Activated CD4-positive, alpha-beta memory T cell treated with anti-CD3 and anti-CD28 coated beads for 36 hours (primary cell): ENCODE data around the gene RAB20. TPM values are rescaled to one million over a fixed set of nuclear protein-coding genes. Genes with fewer than 3 reads are reported as not detected.
A peak's percentile ranks its signal among the peaks of the same experiment; 100 is the strongest.

Experiments used
- CTCF ChIA-PET: fragments of 350-600 bp; sonication (Branson Sonifier 250); formaldehyde crosslinking; loops from one replicate; lab custom pipeline; 2021; ENCODE audit warnings: antibody characterized with exemption, inconsistent platforms; lab: Charles Lee
- POLR2A ChIA-PET: fragments of 350-600 bp; sonication (Branson Sonifier 250); formaldehyde crosslinking; loops from one replicate; lab custom pipeline; 2021; ENCODE audit warnings: antibody characterized with exemption; lab: Charles Lee
- DNase-seq: peaks from one replicate; pipeline ENCODE4 v3.0.0-alpha.2; 2020
- H3K27ac Mint-ChIP-seq: one replicate; pipeline ENCODE4 v1.8.0; 2021; ENCODE audit warnings: mixed read lengths
- H3K27me3 Mint-ChIP-seq: one replicate; pipeline ENCODE4 v1.8.0; 2021; ENCODE audit warnings: mixed read lengths
- H3K36me3 Mint-ChIP-seq: one replicate; pipeline ENCODE4 v1.8.0; 2021; ENCODE audit warnings: mixed read lengths
- H3K4me1 Mint-ChIP-seq: one replicate; pipeline ENCODE4 v1.8.0; 2021; ENCODE audit warnings: low read depth, mixed read lengths
- H3K4me3 Mint-ChIP-seq: one replicate; pipeline ENCODE4 v1.8.0; 2021; ENCODE audit warnings: mild to moderate bottlenecking, mixed read lengths
- H3K9me3 Mint-ChIP-seq: one replicate; pipeline ENCODE4 v1.8.0; 2021; ENCODE audit warnings: mixed read lengths
- intact Hi-C: fragments of 100-400 bp; cut with micrococcal nuclease; formaldehyde crosslinking; loops from one replicate; pipeline ENCODE4 v1.15.1; 2023
- total RNA-seq, 2 experiments: library from RNA; stranded (reverse); gene quantifications; one replicate each; pipeline ENCODE4 v1.2.3, GENCODE V29; 2021

The RAB20 gene
- total RNA-seq, 2 experiments from 2014 or later = 1.4 to 2.1 TPM

DNA sequence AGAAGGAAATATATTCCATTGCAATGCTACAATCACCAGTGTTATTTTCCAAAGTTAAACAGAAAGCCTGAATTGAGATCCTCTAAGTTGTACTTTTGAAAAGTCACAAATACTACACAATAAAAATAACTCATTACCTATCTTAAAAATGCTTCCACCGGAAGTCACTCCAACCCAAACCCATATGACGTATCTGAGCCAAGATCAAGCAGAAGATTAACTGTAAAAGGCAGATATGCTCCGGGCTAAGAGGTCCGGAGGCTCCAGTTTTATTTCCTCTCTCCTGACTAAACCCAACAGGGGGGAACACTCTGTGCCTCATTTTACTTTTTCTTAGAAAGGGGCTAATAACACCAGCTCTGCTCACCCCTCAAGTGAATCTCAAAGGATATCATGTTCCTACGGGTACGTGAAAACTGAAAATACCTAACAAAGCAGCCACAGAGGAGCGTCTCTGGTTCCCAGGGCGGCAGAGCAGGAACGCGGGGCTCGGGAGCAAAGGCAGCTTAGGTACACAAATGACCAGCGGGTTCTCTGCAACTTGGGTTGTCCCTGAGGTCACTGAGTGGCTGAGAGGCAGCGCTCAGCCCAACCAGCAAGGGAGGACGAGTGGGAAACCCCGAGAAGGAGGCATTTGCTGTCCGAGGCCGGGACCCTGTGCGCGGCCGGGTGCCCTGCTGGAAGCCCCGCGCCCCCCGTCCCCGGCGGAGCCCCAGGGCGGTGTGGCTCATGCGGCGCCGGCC, 750 bp downstream of the RAB20 start:
- Mint-ChIP-seq H3K4me1 (peaks cover 18% of the 10 kb centered on the region), H3K36me3 (no peaks in the 10 kb centered on the region), H3K27ac (no peak overlapping the region), H3K27me3 (peaks cover 4% of the 10 kb centered on the region), H3K9me3 (no peaks in the 10 kb centered on the region), H3K4me3 (peak overlapping the region; percentile 60)
- CTCF ChIA-PET = no interaction called here
- DNase-seq = peak; percentile 15
- POLR2A ChIA-PET = no interaction called here
- intact Hi-C loops = loop anchor here (5.0 kb wide), 2 partner anchors 57 to 103 kb away; partner anchors contain the start of gene NAXD

DNA sequence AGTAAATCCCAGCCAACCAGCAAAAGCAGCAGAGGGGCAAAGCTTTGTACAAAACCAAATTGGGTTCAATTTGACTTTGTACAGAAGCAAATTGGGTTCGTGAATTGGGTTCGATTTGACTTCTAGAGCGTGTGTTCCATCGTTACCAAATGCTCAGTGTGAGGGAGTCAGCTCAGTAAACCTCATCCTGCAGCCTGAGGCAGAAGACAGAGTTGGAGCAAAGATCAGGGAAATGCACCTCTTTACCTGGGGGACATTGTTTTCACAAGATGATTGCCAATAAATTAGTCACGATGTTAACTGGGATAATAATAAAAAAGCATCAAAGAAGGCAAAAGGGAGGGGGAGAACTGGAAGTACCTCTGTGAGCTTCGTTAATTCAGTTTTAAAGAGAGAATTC, 1.5 kb downstream of the RAB20 start:
- no peak overlapping the region for H3K27ac Mint-ChIP-seq
- H3K27me3 Mint-ChIP-seq = peaks cover 4% of the 10 kb centered on the region
- peaks cover 18% of the 10 kb centered on the region for H3K4me1 Mint-ChIP-seq
- no peaks in the 10 kb centered on the region for H3K36me3 Mint-ChIP-seq
- no peaks in the 10 kb centered on the region for H3K9me3 Mint-ChIP-seq
- POLR2A ChIA-PET = no interaction called here
- intact Hi-C loops = loop anchor here (5.0 kb wide), 2 partner anchors 57 to 103 kb away; partner anchors contain the start of gene NAXD
- H3K4me3 Mint-ChIP-seq = no peak overlapping the region
- CTCF ChIA-PET = no interaction called here
- no peak for DNase-seq

DNA sequence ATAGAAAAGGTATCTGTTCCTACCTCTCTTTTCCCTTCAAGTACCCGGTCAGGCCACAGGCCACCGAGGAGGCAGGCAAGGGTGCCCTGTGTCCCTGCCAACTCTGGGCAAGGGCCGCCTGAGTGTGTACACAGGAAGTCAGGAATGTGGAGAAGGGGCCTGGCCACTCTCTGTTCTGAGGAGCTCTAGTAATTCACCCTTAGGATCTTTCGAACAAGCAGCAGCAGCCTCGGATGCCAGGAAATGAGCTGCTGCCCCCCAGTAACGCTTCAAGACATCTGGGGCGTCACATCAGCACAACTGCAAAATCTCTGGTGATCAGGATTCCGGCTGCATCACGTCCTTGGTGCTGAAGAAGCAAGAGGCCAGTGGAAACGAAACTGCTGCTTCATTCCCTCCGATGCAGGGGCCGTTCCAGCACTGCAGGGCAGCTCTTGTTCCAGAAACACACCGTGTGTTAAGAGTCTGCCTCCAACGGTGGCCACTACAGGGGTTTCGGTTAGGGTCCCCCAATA, 2.0 kb downstream of the RAB20 start:
- Mint-ChIP-seq H3K4me3 (no peak overlapping the region), H3K9me3 (no peaks in the 10 kb centered on the region), H3K4me1 (peaks cover 18% of the 10 kb centered on the region), H3K27ac (no peak overlapping the region), H3K27me3 (peaks cover 4% of the 10 kb centered on the region), H3K36me3 (no peaks in the 10 kb centered on the region)
- POLR2A ChIA-PET = no interaction called here
- no peak for DNase-seq
- intact Hi-C loops = no loop called here
- CTCF ChIA-PET = no interaction called here

GRCh38 chr13:110557610-110558305, 3.8 kb downstream of the RAB20 start:
- ChIA-PET CTCF (no interaction called here), POLR2A (no interaction called here)
- H3K9me3 Mint-ChIP-seq = no peaks in the 10 kb centered on the region
- no peaks in the 10 kb centered on the region for H3K36me3 Mint-ChIP-seq
- no peak overlapping the region for H3K4me3 Mint-ChIP-seq
- no peak for DNase-seq
- peaks cover 4% of the 10 kb centered on the region for H3K27me3 Mint-ChIP-seq
- peaks cover 13% of the 10 kb centered on the region for H3K4me1 Mint-ChIP-seq
- H3K27ac Mint-ChIP-seq = no peak overlapping the region
- intact Hi-C loops = no loop called here

DNA sequence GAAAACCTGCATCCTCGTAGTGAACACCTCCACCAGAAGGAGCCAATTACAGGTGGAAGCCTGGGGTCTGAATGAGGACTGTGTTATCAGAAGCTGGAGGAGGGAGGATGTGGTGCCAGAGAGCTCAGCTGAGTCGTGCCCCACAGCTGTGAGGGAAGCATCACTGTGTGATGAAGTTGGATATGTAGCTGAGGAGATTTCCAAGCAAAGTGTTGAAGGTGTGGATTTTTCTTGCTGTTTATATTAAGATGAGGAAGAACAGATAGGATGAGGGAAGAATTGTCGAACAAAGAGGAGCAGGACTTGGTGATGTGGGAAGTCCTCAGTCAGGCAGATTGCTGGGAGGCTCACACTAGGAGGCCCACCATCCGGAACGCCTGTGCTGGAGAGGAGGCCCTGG, 4.4 kb downstream of the RAB20 start:
- Mint-ChIP-seq H3K27me3 (peaks cover 4% of the 10 kb centered on the region), H3K36me3 (no peaks in the 10 kb centered on the region), H3K4me1 (peaks cover 8% of the 10 kb centered on the region), H3K4me3 (no peak overlapping the region), H3K9me3 (no peaks in the 10 kb centered on the region), H3K27ac (no peak overlapping the region)
- POLR2A ChIA-PET = no interaction called here
- intact Hi-C loops = no loop called here
- no peak for DNase-seq
- CTCF ChIA-PET = no interaction called here

- peaks cover 8% of the 10 kb centered on the region for H3K4me1 Mint-ChIP-seq
- H3K9me3 Mint-ChIP-seq = no peaks in the 10 kb centered on the region
- H3K27ac Mint-ChIP-seq = no peak overlapping the region
- peaks cover 4% of the 10 kb centered on the region for H3K27me3 Mint-ChIP-seq
- H3K36me3 Mint-ChIP-seq = no peaks in the 10 kb centered on the region
- no peak overlapping the region for H3K4me3 Mint-ChIP-seq
- POLR2A ChIA-PET = no interaction called here
- intact Hi-C loops = no loop called here
- DNase-seq = no peak
- CTCF ChIA-PET = no interaction called here
Measured at GRCh38 chr13:110556224-110556606, 5.3 kb downstream of the RAB20 start.

DNA sequence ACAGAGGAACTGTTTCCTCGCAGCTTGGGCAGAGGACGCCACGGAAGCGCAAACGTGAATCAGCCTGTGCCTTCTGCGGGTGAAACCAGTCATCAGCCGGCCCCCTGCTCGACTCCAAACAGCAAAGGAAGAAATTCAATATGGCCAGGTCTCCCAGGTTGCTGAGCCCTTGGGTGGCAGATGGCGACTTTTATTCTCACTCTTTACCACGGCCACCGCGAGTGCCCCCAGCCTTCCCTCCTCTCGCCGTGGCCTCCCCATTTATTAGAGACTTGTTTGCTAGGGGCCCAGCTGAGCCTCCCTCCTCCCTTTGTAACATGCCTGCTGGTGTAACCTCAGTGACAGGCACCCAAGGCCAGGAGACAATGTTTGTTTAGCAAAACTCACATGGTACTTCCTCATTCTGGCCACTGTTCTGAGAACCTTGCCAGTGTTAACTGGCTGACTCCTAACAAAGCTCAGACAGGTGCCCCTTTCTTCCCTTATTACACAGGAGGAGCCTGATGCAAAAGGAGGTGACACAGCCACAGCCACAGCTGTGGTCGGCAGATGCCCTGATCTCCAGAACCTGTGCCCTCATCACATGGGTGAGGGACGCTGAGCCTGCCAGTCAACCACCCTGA, 5.8 kb downstream of the RAB20 start:
- peaks cover 3% of the 10 kb centered on the region for H3K27me3 Mint-ChIP-seq
- H3K36me3 Mint-ChIP-seq = no peaks in the 10 kb centered on the region
- intact Hi-C loops = no loop called here
- no peak overlapping the region for H3K4me3 Mint-ChIP-seq
- peaks cover 5% of the 10 kb centered on the region for H3K4me1 Mint-ChIP-seq
- ChIA-PET CTCF (interaction anchor here (1.3 kb wide), 1 partner anchor 100 kb away, joined by 3 read pairs; no protein-coding TSS in a partner anchor), POLR2A (no interaction called here)
- no peak for DNase-seq
- no peaks in the 10 kb centered on the region for H3K9me3 Mint-ChIP-seq
- no peak overlapping the region for H3K27ac Mint-ChIP-seq

- Mint-ChIP-seq H3K4me1 (peaks cover under 1% of the 10 kb centered on the region), H3K9me3 (no peaks in the 10 kb centered on the region), H3K4me3 (no peak overlapping the region), H3K27ac (no peak overlapping the region), H3K36me3 (no peaks in the 10 kb centered on the region), H3K27me3 (no peaks in the 10 kb centered on the region)
- DNase-seq = no peak
- POLR2A ChIA-PET = no interaction called here
- CTCF ChIA-PET = interaction anchor here (1.3 kb wide), 1 partner anchor 99 kb away, joined by 3 read pairs; no protein-coding TSS in a partner anchor
- intact Hi-C loops = no loop called here
Measured at GRCh38 chr13:110554946-110555345, 6.6 kb downstream of the RAB20 start.

- ChIA-PET POLR2A (no interaction called here), CTCF (no interaction called here)
- intact Hi-C loops = no loop called here
- no peaks in the 10 kb centered on the region for H3K4me1 Mint-ChIP-seq
- H3K27ac Mint-ChIP-seq = no peak overlapping the region
- H3K9me3 Mint-ChIP-seq = no peaks in the 10 kb centered on the region
- no peaks in the 10 kb centered on the region for H3K36me3 Mint-ChIP-seq
- no peaks in the 10 kb centered on the region for H3K27me3 Mint-ChIP-seq
- DNase-seq = no peak
- H3K4me3 Mint-ChIP-seq = no peak overlapping the region
Measured at GRCh38 chr13:110554227-110554836, 7.2 kb downstream of the RAB20 start.

GRCh38 chr13:110553417-110553816, 8.1 kb downstream of the RAB20 start:
- POLR2A ChIA-PET = no interaction called here
- no peak for DNase-seq
- Mint-ChIP-seq H3K27ac (no peak overlapping the region), H3K4me1 (no peaks in the 10 kb centered on the region), H3K27me3 (no peaks in the 10 kb centered on the region), H3K4me3 (no peak overlapping the region), H3K9me3 (no peaks in the 10 kb centered on the region), H3K36me3 (no peaks in the 10 kb centered on the region)
- CTCF ChIA-PET = no interaction called here
- intact Hi-C loops = no loop called here

DNA sequence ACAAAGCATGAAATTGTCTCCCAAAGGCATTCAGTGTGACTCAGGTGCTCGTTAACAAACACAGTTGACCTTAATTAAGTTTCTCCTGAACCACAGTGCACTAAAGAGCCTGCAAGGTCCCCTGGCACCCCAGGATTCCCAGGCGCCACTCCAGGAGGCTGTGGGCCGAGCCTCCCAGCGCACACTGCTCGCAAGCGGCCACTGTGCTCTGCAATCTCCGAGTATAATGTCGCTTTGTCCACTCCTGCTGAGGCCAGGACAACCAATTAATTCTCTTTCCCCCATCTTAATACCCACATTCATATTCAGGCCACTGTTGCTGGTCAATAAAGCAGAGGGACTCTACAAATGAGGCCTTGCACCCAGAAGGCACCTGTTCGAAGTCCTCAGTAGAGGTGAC, 8.8 kb downstream of the RAB20 start:
- POLR2A ChIA-PET = no interaction called here
- DNase-seq = no peak
- H3K9me3 Mint-ChIP-seq = no peaks in the 10 kb centered on the region
- H3K27ac Mint-ChIP-seq = no peak overlapping the region
- CTCF ChIA-PET = no interaction called here
- H3K4me3 Mint-ChIP-seq = no peak overlapping the region
- intact Hi-C loops = no loop called here
- H3K4me1 Mint-ChIP-seq = no peaks in the 10 kb centered on the region
- H3K27me3 Mint-ChIP-seq = no peaks in the 10 kb centered on the region
- no peaks in the 10 kb centered on the region for H3K36me3 Mint-ChIP-seq

DNA sequence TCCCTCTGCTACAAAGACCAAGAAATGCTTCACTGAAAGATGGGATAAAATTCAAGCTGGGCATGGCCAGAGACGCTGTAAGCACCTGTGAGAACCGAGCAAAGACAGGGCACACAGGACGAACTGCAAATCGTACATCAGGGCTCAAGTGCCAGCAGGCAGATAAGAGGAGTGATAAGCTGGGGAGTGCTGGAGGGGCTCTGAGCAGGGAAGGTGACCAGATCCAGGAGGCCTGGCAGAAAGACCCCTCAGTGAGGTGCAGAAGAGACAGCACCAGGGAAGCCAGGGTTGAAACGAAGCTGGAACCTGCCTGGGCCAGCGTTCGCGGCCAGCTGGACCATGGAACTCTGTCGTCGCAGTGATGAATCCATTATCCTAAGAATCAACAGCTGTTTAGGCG, 10.2 kb downstream of the RAB20 start:
- no peaks in the 10 kb centered on the region for H3K36me3 Mint-ChIP-seq
- no peak overlapping the region for H3K27ac Mint-ChIP-seq
- intact Hi-C loops = no loop called here
- POLR2A ChIA-PET = no interaction called here
- H3K27me3 Mint-ChIP-seq = no peaks in the 10 kb centered on the region
- CTCF ChIA-PET = no interaction called here
- H3K4me1 Mint-ChIP-seq = no peaks in the 10 kb centered on the region
- H3K4me3 Mint-ChIP-seq = no peak overlapping the region
- H3K9me3 Mint-ChIP-seq = no peaks in the 10 kb centered on the region
- DNase-seq = no peak
